Stimulated activated CD4-positive, alpha-beta T cell treated with anti-CD3 and anti-CD28 coated beads, Interleukin-2, amount 100 ng/mL, for 4 hours (primary cell): ENCODE measurements around the gene BRD7.

Experiments used
- DNase-seq: peaks from one replicate; pipeline ENCODE4 v3.0.0-alpha.2; 2020; ENCODE audit warnings: low read depth

Gene BRD7

DNA sequence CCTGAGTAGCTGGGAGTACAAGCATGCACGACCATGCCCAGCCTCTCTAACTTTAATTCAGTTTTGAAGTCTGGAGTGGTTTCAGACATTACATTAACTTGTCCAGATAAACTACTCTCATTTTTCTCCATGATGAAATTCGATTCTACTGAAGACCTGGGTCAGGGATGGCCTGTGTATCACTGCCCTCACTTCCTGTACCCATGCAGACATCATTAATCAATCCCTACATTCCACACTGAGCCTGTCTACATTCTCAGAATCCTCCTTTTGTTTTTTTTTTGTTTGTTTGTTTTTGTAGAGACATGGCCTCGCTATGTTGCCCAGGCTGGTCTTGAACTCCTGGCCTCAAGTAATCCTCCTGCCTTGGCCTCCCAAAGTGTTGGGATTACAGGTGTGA is 79.9 kb downstream of the BRD7 start:
- DNase-seq, result no peak

DNA sequence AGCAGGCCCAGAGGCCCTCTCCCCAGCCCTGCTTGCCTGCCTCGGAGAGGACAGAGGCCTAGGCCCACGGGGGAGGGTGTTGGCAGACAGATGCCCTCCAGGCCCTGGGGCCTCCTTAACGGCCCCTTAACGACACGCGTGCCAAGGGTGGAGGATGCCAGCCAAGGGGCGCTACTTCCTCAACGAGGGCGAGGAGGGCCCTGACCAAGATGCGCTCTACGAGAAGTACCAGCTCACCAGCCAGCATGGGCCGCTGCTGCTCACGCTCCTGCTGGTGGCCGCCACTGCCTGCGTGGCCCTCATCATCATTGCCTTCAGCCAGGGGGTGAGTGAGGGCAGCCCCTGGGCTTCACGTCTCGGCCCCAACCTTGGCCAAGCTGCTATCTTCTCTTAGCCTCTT is 80.8 kb downstream of the BRD7 start:
- DNase-seq, result no peak

DNA sequence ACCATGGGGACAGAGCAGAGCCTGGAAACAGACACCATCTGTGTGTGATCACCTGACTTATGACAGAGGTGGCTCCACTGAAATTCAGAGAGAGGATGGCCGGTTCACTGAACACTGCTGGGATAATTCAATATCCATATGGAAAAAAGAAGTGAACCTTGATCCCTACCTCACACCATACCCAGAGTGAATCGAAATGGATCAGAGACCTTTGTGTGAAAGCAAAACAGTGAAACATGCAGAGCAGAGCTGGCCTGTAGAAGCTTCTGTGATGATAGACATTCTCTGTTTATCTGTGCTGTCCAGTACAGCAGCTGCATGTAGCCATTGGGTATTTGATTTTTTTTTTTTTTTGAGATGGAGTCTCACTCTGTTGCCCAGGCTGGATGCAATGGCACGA is 82.1 kb downstream of the BRD7 start:
- DNase-seq, result no peak

DNA sequence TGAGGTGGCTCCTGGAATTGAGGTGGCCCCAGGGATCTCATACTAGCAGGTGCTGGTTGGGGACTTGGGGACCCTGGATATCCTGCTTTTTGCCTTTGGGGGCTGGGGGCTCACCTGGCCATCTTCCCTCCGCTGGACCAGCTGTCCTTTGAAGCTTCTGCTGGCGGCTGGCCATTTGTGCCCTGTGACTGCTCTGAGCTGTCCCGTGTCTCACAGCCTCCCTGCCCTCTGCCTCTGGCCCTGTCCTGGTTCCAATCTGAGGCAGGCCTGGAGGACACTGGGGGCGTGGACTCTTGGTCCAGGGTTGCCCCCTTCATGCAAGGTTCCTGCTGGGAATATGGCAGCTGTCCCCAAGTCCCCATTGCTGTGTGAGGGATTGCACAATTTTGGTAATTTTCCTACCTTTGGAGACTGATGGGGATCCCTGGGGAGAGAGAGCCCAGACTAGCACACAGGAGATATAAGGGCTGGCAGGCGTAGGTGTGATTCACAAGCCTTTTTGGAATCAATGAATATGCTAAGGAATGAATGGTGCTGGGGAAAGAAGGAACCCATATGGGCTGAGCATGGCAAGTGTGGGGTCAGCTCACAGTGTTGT is 83.3 kb downstream of the BRD7 start:
- no peak for DNase-seq

- DNase-seq, result no peak
Observed at GRCh38 chr16:50284131-50284911, 84.5 kb downstream of the BRD7 start.

GRCh38 chr16:50282955-50283631 is 85.7 kb downstream of the BRD7 start:
- no peak for DNase-seq

GRCh38 chr16:50282010-50282538 is 86.7 kb downstream of the BRD7 start:
- DNase-seq, result no peak

DNA sequence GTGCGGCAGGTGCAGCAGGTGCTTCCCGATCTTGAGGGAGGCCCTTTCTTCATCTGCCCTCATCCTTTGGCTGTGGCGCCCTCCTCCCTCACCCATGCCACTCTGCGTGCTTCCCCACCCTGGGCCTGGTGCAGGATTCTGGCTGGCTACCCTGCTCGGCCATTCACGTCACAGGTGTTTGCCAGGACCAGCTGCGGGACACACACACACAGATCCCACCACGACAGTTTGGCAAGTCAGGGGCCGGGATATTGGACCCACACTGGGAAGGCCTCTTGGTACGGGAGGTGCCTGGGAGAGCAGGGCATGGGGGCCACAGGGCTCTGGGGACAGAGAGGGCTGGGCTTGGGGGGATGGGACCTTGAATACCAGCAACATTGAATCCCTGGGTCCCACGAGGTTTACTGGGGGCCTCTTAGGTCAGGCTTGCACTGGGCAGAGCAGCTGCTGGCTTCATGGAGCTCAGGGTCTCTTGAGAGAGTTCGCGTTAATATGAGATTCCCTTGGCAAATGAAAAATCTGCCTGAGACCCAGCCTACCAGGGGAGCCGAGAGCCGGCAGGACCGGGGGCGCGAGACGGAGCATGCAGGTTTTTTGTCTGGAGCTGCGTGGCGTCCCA is 87.3 kb downstream of the BRD7 start:
- no peak for DNase-seq

- DNase-seq, result no peak
Observed at GRCh38 chr16:50280932-50281331, 87.9 kb downstream of the BRD7 start.

DNA sequence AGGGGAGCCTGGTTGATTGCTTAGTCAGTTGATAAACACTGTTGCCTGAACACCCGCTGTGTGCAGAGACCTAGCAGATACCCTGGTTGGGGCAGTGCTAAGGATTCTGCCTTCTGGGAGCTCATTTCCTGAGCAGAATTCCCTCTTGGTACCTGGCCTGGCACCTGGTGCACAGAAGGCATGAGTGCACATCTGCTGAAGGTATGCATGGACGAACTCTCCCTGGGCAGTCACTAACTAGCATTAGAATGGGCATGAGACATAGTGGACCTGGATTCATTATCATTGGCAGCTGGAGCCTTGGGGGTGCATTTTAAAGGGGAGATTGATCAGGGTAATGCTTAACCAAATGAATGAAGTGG is 89.3 kb downstream of the BRD7 start:
- DNase-seq, result no peak

DNA sequence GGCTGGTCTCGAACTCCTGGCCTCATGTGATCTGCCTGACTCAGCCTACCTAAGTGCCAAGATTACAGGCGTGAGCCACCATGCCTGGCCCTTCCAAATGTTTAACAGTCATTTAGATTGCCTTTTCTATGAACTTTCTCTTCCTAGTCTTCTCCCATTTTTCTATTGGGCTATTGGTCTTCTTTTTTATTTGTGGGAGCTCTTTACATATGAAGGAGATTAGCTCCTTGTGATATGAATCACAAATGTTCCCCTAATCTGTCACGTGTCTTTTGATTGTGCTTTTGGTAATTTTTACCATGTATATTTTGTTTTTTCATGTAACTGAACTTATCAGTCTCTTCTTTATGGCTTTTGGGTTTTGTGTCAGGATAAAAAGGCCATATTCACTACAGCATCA is 90.5 kb downstream of the BRD7 start:
- no peak for DNase-seq

- no peak for DNase-seq
Observed at GRCh38 chr16:50276801-50277555, 91.8 kb downstream of the BRD7 start.

DNA sequence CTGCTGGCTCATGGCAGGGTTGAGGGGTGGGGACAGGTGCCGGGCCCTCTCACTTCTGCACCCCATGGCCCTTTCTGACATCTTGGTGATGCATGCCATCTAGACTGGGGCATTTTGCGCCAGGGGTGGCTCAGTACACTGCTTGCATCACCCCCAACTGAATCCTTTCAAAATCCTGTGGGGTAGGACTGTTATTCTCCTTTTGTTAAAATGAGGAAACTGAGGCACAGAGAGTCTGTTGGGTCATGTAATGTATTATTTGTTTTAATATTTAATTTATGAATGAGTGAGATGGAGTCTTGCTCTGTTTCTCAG is 92.5 kb downstream of the BRD7 start:
- no peak for DNase-seq

DNA sequence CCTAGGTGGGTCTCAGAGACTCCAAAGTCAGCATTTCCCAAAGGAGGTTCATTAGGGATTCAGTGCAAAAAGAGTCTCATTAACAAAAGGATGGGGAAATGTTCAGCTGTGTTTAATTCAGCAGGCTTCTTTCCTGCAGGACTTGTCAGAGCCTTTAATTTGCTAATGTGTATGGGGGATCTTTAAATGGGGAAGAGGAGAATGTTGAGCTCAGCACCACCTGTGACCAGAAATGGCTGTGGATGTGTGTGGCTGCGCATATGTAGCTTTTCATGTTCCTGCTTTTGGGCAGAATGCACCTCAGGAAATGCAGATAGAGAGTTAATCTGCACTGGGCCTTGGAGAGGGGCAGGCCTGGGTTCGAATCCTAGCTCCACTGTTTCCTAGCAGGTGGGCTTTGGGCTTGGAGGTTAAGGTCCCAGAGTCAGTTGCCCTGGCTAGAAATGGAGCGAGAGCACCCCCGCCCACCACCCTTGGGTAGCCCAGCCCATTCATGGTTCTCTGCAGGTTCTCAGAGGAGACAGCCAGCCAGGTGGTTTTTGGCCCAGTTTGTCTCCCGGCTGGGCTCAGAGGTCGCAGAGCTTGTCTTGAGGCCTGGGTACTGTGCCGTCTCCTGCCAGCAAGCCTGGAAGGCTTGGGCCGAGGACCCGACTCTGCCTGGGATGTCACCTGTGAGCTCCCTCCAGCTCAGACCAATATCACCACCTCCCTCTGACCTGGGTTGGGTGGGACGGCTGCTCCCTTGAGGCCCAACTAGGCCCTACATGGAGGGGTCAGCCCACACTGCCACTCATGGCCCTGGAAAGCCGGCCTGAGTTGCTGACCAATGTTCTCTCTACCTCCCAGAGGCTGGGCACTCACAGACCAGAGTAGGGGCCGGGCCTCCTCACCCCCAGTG is 93.1 kb downstream of the BRD7 start:
- no peak for DNase-seq

DNA sequence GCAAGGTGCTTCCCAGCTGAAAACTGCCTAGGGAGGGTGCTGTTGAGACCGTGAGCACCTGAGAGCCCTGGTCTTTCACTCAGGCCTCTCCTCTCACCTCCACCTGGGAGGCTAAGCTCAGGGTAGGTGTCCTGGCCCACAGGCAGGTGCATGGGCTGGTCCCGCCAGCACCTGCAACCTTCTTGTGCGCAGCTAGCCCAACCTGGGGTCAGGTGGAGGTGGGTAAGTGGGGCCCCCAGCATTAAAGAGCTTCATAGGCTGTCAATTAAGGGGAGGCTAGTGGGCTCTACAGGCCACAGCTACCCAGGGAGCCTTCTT is 93.7 kb downstream of the BRD7 start:
- DNase-seq, result no peak

- DNase-seq, result peak; percentile 26
Observed at GRCh38 chr16:50274326-50275097, 94.3 kb downstream of the BRD7 start.

GRCh38 chr16:50273888-50274325 is 94.9 kb downstream of the BRD7 start:
- DNase-seq, result no peak

DNA sequence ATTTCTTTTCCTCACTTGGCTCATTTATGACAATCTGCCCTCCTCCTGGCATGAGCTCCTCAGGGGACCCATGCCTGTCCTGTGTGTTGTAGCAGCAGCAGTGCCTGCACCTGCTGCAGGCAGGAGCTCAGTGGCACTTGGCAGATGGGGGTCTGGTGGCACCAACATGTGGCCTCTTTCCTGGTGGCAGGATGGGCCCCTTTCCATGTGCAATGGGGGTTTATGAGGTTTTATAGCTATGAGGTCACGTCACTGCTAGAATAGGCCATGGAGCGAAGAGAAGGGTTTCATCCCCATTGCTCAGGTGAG is 95.5 kb downstream of the BRD7 start:
- no peak for DNase-seq

DNA sequence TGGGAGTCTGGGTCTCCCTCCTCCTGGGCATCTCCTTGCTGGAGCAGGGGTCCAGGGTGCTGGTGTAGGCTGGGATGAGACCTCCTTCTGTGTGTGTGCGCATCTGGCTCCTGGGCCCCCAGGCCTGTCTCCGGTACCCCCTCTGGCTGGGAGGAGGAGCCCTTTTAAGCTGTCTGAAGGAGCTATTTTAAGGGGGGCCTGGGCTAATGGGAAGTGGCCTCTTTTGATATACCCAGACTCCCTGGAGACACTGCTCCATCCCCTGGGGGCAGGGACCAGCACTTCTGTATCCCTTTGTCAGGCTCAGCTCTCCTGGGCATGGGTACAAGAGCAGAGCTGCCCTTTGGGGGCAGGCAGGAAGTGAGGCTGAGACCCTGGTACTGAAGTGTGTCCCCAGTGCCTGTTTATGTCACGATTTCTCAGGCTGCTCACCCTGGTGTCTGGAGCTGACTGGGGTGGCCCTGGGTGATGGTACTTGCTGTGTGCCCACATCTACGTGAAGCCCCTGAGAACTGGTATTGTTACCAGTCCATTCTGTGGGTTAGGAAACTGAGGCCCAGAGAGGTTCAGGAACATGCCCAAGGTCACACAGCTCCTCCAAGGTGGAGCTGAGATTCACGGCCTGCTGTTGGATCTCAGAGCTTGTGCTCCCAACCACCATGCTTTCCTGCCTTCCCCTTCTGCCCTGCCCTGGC is 96.0 kb downstream of the BRD7 start:
- DNase-seq, result no peak

DNA sequence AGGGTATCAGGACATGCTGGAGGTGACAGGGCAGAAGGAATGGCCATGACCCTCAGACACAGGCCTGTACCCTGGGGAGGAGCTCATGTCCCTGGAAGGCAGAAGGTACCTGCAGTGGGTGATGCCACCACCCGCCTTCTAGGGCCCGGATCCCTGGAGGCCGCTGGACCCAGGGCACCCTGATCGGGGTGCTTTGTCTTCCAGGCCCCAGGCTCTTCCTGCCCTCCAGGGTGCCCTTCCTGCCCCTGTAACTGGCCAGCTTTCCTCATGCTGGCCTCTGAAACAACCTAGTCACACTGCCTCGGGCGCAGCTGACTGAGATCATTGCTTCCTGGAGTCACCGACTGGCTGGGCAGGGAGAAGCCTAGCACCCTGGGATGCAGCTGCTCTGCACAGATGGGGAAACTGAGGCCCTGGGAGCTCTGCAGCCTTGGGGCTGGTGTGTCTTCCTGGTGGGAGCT is 96.6 kb downstream of the BRD7 start:
- no peak for DNase-seq
